ENCODE results near the gene LCP2.

- TF ChIP-seq POLR2AphosphoS5 (IDR thresholded peaks at IDR 0.05; ENCODE audit: insufficient read depth, low read depth, low read length) (no peak), EZH2 (IDR thresholded peaks at IDR 0.05; ENCODE audit: borderline replicate concordance, low read depth, low read length, severe bottlenecking) (no peak)
- TF ChIP-seq, protein P1, sequence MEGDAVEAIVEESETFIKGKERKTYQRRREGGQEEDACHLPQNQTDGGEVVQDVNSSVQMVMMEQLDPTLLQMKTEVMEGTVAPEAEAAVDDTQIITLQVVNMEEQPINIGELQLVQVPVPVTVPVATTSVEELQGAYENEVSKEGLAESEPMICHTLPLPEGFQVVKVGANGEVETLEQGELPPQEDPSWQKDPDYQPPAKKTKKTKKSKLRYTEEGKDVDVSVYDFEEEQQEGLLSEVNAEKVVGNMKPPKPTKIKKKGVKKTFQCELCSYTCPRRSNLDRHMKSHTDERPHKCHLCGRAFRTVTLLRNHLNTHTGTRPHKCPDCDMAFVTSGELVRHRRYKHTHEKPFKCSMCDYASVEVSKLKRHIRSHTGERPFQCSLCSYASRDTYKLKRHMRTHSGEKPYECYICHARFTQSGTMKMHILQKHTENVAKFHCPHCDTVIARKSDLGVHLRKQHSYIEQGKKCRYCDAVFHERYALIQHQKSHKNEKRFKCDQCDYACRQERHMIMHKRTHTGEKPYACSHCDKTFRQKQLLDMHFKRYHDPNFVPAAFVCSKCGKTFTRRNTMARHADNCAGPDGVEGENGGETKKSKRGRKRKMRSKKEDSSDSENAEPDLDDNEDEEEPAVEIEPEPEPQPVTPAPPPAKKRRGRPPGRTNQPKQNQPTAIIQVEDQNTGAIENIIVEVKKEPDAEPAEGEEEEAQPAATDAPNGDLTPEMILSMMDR (IDR thresholded peaks at IDR 0.05; ENCODE audit: extremely low read depth in 1 of 2, insufficient read depth in 1 of 2, low read depth in 1 of 2, low read length in 2 of 2) = no peak
Observed at GRCh38 chr5:170261528-170262043, 36.0 kb downstream of the LCP2 start.

Data from endothelial cell of umbilical vein (primary cell).